RKO (cell line): ENCODE results near the gene CMTM5.

Source experiments
- DNase-seq: peaks from one replicate; pipeline ENCODE4 v3.0.0-alpha.2; 2016; ENCODE audit warnings: low spot score

Gene CMTM5

GRCh38 chr14:23376482-23377197, at the start of gene CMTM5:
Gene CMTM5, plus strand, starts transcription at chr14:23377046. Its CDS starts 206 bp downstream, at chr14:23377252.
- no peak for DNase-seq

- peak; percentile 74 for DNase-seq
These were observed 48.7 kb upstream of the CMTM5 start for GRCh38 chr14:23327947-23328744.

DNA sequence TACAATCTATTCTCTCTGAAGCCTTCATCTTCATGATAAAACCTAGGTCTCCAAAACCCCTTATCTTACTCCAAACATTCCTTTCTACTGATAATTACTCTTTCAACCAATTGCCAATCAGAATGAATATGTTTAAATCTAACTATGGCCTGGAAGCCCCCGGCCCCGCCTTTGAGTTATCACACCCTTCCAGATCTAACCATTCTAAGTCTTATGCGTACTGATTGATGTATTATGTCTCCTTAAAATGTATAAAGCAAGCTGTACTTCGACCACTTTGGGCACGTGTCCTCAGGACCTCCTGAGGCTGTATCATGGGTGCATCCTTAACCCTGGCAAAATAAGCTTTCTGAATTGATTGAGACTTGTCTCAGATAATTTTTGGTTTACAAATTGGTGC, 41.2 kb upstream of the CMTM5 start:
- DNase-seq = no peak

DNA sequence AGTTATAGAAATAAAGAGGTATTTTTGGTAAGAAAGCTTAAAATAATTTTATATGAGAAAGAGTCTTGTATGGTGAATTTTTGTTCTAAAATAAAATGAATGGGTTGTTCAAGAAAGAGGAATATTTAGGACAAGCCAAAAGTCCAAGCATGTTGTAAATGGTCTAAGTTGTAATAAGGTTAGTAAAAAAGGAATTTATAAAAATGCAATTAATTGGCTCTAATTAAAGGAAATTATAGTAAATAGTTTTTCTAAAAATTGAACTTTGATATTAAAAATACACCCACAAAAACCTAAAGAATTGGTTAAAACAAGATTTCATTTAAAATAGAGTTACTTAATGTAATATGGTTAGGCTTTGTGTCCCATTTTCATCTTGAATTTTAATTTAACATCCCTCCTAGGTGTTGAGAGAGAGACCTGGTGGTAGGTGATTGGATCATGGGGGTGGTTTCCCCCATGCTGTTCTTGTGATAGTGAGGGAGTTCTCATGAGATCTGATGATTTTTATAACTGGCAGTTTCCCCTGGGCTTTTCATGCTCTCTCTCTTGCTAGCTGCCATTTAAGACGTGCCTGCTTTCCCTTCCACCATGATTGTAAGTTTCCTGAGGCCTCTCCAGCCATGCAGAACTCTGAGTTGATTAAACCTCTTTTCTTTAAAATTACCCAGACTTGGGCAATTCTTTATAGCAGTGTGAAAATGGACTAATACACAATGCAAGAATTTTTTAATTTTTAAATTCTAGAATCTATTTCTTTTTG, 37.2 kb upstream of the CMTM5 start:
- no peak for DNase-seq

- DNase-seq = no peak
These were observed 32.4 kb upstream of the CMTM5 start for GRCh38 chr14:23344481-23344880.

GRCh38 chr14:23345987-23346692, 30.7 kb upstream of the CMTM5 start:
- DNase-seq = no peak

DNA sequence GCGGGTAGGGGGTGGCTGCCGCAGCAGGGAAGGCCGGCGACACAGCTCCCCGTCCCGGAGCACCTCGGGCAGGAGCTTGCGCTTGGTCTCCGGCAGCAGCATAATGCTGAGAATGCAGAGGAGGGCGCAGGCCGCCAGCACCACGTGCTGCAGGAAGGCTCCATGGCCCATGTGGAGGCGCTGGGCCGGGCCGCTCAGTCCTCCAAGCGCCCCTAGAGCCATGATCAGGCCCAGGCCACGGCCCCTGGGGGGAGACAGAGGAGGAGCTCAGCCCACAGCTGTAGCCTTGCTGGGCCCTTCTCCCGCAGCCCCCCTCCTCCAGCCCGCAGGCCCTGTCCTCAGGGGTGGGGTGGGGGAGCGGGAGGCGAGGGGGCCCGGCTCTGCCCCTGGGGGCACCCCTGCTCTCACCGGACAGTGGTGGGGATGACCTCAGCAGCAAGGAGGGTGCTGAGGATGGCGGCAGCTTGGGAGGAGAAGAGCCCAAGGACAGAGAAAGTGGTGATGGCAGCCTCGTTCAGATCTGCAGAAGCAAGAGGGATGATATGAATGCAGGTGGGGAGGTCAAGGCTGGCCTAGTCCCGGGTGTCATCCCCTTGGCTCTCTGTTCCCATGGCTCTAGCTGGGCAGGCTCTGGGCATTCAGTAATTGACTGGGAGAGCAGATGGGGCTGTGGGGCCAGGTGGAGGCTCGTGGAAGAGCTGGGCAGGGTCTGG, 30.0 kb upstream of the CMTM5 start:
- no peak for DNase-seq

GRCh38 chr14:23347406-23348296, 29.2 kb upstream of the CMTM5 start:
- DNase-seq = no peak

- DNase-seq = no peak
These were observed 28.6 kb upstream of the CMTM5 start for GRCh38 chr14:23348297-23348655.

- no peak for DNase-seq
These were observed 27.5 kb upstream of the CMTM5 start for GRCh38 chr14:23349156-23349845.

DNA sequence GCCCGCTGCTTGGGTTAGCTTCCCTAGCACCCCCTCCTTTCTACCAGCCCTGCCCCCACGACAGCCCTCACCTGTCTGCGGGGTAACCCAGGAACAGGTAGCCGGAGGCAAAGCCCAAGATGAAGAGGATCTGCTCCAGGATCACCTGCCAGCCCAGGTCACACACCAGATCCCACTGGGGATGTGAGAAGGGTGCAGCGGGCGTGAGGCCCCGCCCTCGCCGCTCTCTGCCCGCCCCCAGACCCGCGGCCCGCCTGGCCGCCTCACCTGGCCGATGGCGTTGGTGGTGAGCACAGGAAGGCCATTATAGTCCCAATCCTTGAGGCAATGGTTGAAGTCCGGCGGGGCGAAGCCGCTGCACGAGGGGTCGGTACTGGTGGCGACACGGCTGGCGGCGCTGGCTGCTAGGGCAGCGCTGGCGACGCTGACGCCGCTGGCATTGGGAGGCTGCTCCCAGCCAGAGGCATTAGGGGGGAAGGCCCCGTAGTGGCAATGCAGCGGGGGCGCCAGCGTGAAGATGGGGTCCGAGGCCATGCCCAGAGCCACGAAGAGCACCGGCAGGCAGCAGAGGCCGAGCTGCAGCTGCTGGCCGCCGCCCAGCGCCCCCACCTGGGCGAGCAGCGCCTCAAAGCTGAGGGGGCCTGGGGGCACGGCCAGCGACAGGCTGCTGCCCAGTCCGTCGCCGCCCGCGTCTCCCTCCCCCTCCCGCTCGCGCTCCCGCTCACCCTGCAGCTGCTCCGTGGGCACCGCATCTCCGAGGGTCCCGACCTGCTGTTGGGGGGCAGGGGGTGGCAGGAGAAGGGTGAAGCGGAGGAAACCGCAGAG, 25.0 kb upstream of the CMTM5 start:
- DNase-seq = no peak

GRCh38 chr14:23352506-23353432, 24.1 kb upstream of the CMTM5 start, which contains the start of gene SLC22A17:
Gene SLC22A17, minus strand, starts transcription at chr14:23352887.
- no peak for DNase-seq

DNA sequence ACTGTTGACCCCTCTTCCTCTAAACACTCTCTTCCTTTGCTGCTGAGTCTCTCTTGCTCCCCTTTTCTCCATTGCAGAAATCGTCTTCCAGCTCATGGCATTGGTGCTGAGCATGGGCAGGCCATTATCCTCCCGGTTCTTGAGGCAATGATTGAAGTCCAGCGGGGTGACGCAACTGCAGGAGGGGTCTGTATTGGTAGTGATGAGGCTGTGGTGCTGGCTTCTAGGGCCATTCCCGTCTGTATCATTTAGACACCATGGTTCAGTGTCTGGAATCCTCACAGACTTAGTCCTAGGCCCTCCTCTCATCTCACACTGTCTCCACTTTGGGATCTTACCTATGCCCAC, 23.4 kb upstream of the CMTM5 start:
- no peak for DNase-seq

DNA sequence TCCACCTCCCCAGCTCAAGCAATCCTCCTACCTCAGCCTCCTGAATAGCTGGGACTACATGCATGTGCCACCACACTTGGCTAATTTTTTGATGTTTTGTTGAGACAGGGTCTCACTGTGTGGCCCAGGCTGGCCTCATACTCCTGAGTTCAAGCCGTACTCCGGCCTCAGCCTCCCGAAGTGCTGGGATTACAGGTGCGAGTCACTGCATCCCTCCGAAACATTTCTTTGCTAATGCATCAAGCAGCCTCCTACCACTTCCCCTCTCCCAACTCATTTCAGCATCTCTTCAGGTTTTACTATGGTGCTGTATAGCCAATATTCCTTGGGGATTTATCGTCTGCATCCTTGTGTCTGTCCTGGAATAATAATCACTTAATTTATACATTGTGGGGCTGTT, 21.9 kb upstream of the CMTM5 start:
- no peak for DNase-seq

GRCh38 chr14:23355871-23356435, 20.9 kb upstream of the CMTM5 start:
- DNase-seq = no peak

GRCh38 chr14:23356662-23357061, 20.2 kb upstream of the CMTM5 start:
- no peak for DNase-seq

GRCh38 chr14:23357261-23357660, 19.6 kb upstream of the CMTM5 start:
- no peak for DNase-seq

DNA sequence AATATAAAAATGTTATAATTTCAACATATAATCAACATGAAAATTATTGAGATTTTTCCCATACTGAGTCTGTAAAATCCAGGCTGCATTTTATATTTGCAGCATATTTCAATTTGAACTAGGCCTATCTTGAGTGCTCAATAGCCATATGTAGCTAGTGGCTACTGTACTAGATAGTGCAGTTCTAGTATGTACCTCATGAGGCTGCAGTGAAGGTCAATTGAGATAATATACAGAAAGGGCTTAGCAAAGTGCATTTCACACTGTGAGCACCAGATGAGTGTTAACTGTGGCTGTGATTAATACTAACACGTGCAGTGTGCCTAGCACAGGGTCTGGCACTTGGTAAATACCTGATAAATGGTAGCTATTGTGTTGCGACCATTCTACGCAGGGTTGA, 18.8 kb upstream of the CMTM5 start:
- no peak for DNase-seq
